ENCODE results near the gene CHKA. TPM values are rescaled to one million over a fixed set of nuclear protein-coding genes. Genes with fewer than 3 reads are reported as not detected.

Gene CHKA
- total and polyA plus RNA-seq, 2 of the 8 experiments (the other 6 are each of a cell fraction or from before 2014, with no cell fraction given), result 61.2 to 86.6 TPM

DNA sequence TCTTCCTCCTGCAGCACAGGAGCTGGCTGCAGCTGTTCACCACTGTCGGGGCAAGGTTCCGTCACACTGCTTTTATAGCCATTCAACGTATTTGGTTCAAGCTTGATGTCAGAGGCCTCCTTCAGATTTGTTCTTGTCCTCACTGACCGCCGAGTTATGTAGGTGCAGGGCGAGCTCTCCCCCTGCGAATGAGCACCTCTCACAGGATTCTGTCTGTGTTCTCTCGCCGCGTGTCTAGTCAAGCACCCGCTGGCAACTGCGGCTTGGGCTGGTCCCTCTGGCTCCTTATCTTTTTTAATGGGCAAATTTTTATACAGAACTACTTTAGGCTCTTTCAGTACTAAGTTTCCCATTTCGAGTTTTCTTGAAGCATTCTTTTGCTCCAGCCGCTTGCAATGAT, 37.4 kb upstream of the CHKA start:
- H3K56ac ChIP-seq (replicated peaks; ENCODE audit: insufficient read length, low read depth, low read length), result no peak overlapping the region
- H2BK5ac ChIP-seq (ENCODE audit: low read depth, low read length), result no peak overlapping the region
- no peak overlapping the region for H3K9ac ChIP-seq (replicated peaks in 1 of 4; ENCODE audit: extremely low read depth in 1 of 4, low read depth in 3 of 4, low read length in 3 of 4)
- H2BK20ac ChIP-seq (ENCODE audit: low read length), result no peak overlapping the region
- 96% methylated on average over 14 of the region's 14 CpGs; no CpG with 5 or more reads in 1 of the 2 experiments for WGBS, 2 experiments (ENCODE audit: extremely low coverage in 1 of 2, insufficient coverage in 1 of 2, insufficient read length in 1 of 2, insufficient replicate concordance in 2 of 2, low coverage in 1 of 2, low lambda C conversion rate in 2 of 2, missing lambda C conversion rate in 1 of 2)
- H3K27me3 ChIP-seq (replicated peaks in 1 of 4; ENCODE audit: control insufficient read depth in 3 of 4, extremely low read depth in 1 of 4, insufficient read depth in 3 of 4, low read length in 3 of 4), result no peaks in the 10 kb centered on the region
- no peak overlapping the region for H2AK5ac ChIP-seq (ENCODE audit: low read depth, low read length)
- DNase-seq (ENCODE audit: low read depth in 1 of 2, low spot score in 2 of 2), result no peak
- H3K4me3 ChIP-seq (ENCODE audit: extremely low read depth in 1 of 4, insufficient read depth in 2 of 4, low read depth in 3 of 4, low read length in 4 of 4), result no peak overlapping the region
- no peak overlapping the region for H4K8ac ChIP-seq (ENCODE audit: extremely low read depth, insufficient read depth, low read length)
- no peaks in the 10 kb centered on the region for H3K4me1 ChIP-seq (replicated peaks in 1 of 4; ENCODE audit: control insufficient read depth in 3 of 4, insufficient read depth in 4 of 4, low read length in 3 of 4)
- no peak for FAIRE-seq
- H3K14ac ChIP-seq (ENCODE audit: insufficient read length), result no peak overlapping the region
- no peak overlapping the region for H3K23ac ChIP-seq (ENCODE audit: insufficient read length)
- no peak overlapping the region for H4K91ac ChIP-seq (replicated peaks; ENCODE audit: insufficient read length, low read length)
- no peak overlapping the region for H4K5ac ChIP-seq (ENCODE audit: insufficient read length, low read depth, low read length)
- POLR2A ChIA-PET (ENCODE audit: partially characterized antibody), result interaction anchor here (0.6 to 1.2 kb wide), 6 partner anchors 9 to 1488 kb away, joined by 3 to 4 read pairs (median 3); no protein-coding TSS in a partner anchor
- no peak overlapping the region for H3K4ac ChIP-seq (replicated peaks; ENCODE audit: insufficient read length, low read depth, low read length)
- no peaks in the 10 kb centered on the region for H3K79me1 ChIP-seq (ENCODE audit: low read depth, low read length)
- H3K4me2 ChIP-seq (ENCODE audit: insufficient read depth in 1 of 2, low read depth in 2 of 2, low read length in 2 of 2), result no peak overlapping the region
- H2AFZ ChIP-seq (ENCODE audit: low read length), result no peak overlapping the region
- CTCF ChIA-PET (ENCODE audit: partially characterized antibody), result interaction anchor here (1.0 to 2.2 kb wide), 8 partner anchors 10 to 149 kb away, joined by 3 to 5 read pairs (median 4); no protein-coding TSS in a partner anchor
- H2BK120ac ChIP-seq (replicated peaks; ENCODE audit: low read depth, low read length), result no peak overlapping the region
- no peak overlapping the region for H3K18ac ChIP-seq (ENCODE audit: extremely low read depth, low read length)
- no peak overlapping the region for H2BK12ac ChIP-seq (ENCODE audit: low read depth, low read length)
- no peaks in the 10 kb centered on the region for H3K79me2 ChIP-seq (ENCODE audit: control insufficient read depth in 1 of 2, insufficient read depth in 2 of 2, low read length in 2 of 2)
- H3K9me3 ChIP-seq (ENCODE audit: insufficient read depth in 2 of 2, low read depth in 1 of 2, low read length in 1 of 2), result no peaks in the 10 kb centered on the region
- no peak overlapping the region for H3K27ac ChIP-seq (ENCODE audit: low read depth, low read length)
- peaks cover 0 to 4% of the 10 kb centered on the region in 2 experiments for H4K20me1 ChIP-seq (replicated peaks in 1 of 2; ENCODE audit: control insufficient read depth in 1 of 2, insufficient read depth in 2 of 2, low read length in 2 of 2)
- H3K36me3 ChIP-seq (ENCODE audit: control insufficient read depth in 2 of 4, insufficient read depth in 4 of 4, low read length in 3 of 4), result peaks cover 0 to 3% (median 0%) of the 10 kb centered on the region in 4 experiments; a peak in 2 of 8 replicates
- H3K23me2 ChIP-seq (ENCODE audit: low read depth, low read length), result no peaks in the 10 kb centered on the region
- no peak overlapping the region for H2BK15ac ChIP-seq (ENCODE audit: low read length)
- TF ChIP-seq PHF8 (conservative IDR thresholded peaks at IDR 0.05; ENCODE audit: low read depth, low read length), result no peak
- TF ChIP-seq, protein P1, sequence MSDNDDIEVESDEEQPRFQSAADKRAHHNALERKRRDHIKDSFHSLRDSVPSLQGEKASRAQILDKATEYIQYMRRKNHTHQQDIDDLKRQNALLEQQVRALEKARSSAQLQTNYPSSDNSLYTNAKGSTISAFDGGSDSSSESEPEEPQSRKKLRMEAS (IDR thresholded peaks at IDR 0.05), result no peak
- no peak for TF ChIP-seq CBX8 (IDR thresholded peaks at IDR 0.05; ENCODE audit: borderline replicate concordance, low read depth, low read length)
- TF ChIP-seq, protein P2, sequence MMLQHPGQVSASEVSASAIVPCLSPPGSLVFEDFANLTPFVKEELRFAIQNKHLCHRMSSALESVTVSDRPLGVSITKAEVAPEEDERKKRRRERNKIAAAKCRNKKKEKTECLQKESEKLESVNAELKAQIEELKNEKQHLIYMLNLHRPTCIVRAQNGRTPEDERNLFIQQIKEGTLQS (IDR thresholded peaks at IDR 0.05; ENCODE audit: insufficient read depth, low read depth, low read length), result no peak
- no peak for TF ChIP-seq MAFK (IDR thresholded peaks at IDR 0.05; ENCODE audit: low read depth, low read length)
- TF ChIP-seq TCF12 (IDR thresholded peaks at IDR 0.05; ENCODE audit: low read depth, low read length), result no peak
- TF ChIP-seq SUZ12 (IDR thresholded peaks at IDR 0.05; ENCODE audit: low read length), result no peak
- TF ChIP-seq BRCA1 (IDR thresholded peaks at IDR 0.05; ENCODE audit: low read depth, low read length), result no peak
- TF ChIP-seq, protein P3, sequence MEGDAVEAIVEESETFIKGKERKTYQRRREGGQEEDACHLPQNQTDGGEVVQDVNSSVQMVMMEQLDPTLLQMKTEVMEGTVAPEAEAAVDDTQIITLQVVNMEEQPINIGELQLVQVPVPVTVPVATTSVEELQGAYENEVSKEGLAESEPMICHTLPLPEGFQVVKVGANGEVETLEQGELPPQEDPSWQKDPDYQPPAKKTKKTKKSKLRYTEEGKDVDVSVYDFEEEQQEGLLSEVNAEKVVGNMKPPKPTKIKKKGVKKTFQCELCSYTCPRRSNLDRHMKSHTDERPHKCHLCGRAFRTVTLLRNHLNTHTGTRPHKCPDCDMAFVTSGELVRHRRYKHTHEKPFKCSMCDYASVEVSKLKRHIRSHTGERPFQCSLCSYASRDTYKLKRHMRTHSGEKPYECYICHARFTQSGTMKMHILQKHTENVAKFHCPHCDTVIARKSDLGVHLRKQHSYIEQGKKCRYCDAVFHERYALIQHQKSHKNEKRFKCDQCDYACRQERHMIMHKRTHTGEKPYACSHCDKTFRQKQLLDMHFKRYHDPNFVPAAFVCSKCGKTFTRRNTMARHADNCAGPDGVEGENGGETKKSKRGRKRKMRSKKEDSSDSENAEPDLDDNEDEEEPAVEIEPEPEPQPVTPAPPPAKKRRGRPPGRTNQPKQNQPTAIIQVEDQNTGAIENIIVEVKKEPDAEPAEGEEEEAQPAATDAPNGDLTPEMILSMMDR (IDR thresholded peaks at IDR 0.05; ENCODE audit: control extremely low read depth in 1 of 3, insufficient read depth in 1 of 3, low read depth in 1 of 3, low read length in 3 of 3), result no peak
- TF ChIP-seq RNF2 (IDR thresholded peaks at IDR 0.05; ENCODE audit: borderline replicate concordance, low read depth, low read length, missing control alignments, poor library complexity, severe bottlenecking), result no peak

Data from H1 (cell line).